Effector CD8-positive, alpha-beta T cell (primary cell): ENCODE results near the gene MRPS23.

Source experiments
- DNase-seq: peaks from one replicate; lab custom pipeline; 2025; lab: John Stamatoyannopoulos, UW

Gene MRPS23

GRCh38 chr17:57879437-57880085, 29.7 kb upstream of the MRPS23 start:
- no peak for DNase-seq

- DNase-seq, result no peak
Observed at GRCh38 chr17:57877803-57878377, 28.0 kb upstream of the MRPS23 start.

GRCh38 chr17:57876866-57877237, 27.0 kb upstream of the MRPS23 start:
- DNase-seq, result no peak

- no peak for DNase-seq
Observed at GRCh38 chr17:57876023-57876865, 26.4 kb upstream of the MRPS23 start.

GRCh38 chr17:57875290-57876022, 25.6 kb upstream of the MRPS23 start:
- no peak for DNase-seq

GRCh38 chr17:57874434-57875289, 24.8 kb upstream of the MRPS23 start:
- DNase-seq, result no peak

GRCh38 chr17:57874058-57874419, 24.2 kb upstream of the MRPS23 start:
- no peak for DNase-seq

- no peak for DNase-seq
Observed at GRCh38 chr17:57873261-57874057, 23.6 kb upstream of the MRPS23 start.

- DNase-seq, result no peak
Observed at GRCh38 chr17:57872536-57872935, 22.7 kb upstream of the MRPS23 start.

GRCh38 chr17:57871863-57872262, 22.0 kb upstream of the MRPS23 start:
- DNase-seq, result no peak

- DNase-seq, result no peak
Observed at GRCh38 chr17:57871155-57871554, 21.3 kb upstream of the MRPS23 start.

GRCh38 chr17:57870283-57870635, 20.4 kb upstream of the MRPS23 start:
- no peak for DNase-seq

GRCh38 chr17:57869617-57870282, 19.9 kb upstream of the MRPS23 start:
- DNase-seq, result no peak

- DNase-seq, result no peak
Observed at GRCh38 chr17:57868910-57869616, 19.2 kb upstream of the MRPS23 start.

- no peak for DNase-seq
Observed at GRCh38 chr17:57868007-57868909, 18.4 kb upstream of the MRPS23 start.

- no peak for DNase-seq
Observed at GRCh38 chr17:57867126-57867525, 17.3 kb upstream of the MRPS23 start.

- DNase-seq, result no peak
Observed at GRCh38 chr17:57866723-57867122, 16.9 kb upstream of the MRPS23 start.

- DNase-seq, result no peak
Observed at GRCh38 chr17:57866319-57866718, 16.5 kb upstream of the MRPS23 start.

GRCh38 chr17:57864273-57864672, 14.4 kb upstream of the MRPS23 start:
- DNase-seq, result no peak
